H1 (cell line): ENCODE results near the gene TOR1AIP1.
"Not testable (repeated sequence)": the region's sequence is repeated elsewhere in the genome, so short reads cannot be mapped to it uniquely, and the experiment has no call there.

Experiments
- CTCF ChIP-seq, 3 experiments: IDR thresholded peaks; 1 replicate in 2 of 3; 2 replicates in 1 of 3; pipeline versions ENCODE4 v1.5.1 to v1.6.1; 2011; ENCODE audit warnings: low read length in 3 of 3, mild to moderate bottlenecking in 3 of 3, inconsistent platforms in 2 of 3, low read depth in 1 of 3, moderate library complexity in 1 of 3; ENCODE audit not compliant: insufficient read depth in 1 of 3; ENCODE audit errors: control extremely low read depth in 1 of 3
- ZNF274 ChIP-seq: IDR thresholded peaks from 2 replicates; pipeline ENCODE4 v1.7.0; 2012; ENCODE audit warnings: low read length, borderline replicate concordance; ENCODE audit errors: extremely low read depth

- not testable (repeated sequence) for TF ChIP-seq CTCF (IDR thresholded peaks at IDR 0.05; ENCODE audit: control extremely low read depth in 1 of 3, insufficient read depth in 1 of 3, low read depth in 1 of 3, low read length in 3 of 3); ZNF274
These were observed 26.3 kb upstream of the TOR1AIP1 start for GRCh38 chr1:179855831-179856230.
